HEK293T (cell line): Measurements from ENCODE around the gene CALD1.

Source experiments
- CTCF ChIA-PET: fragments of 350-600 bp; formaldehyde crosslinking; extraction: SDS; loops from one replicate; lab custom pipeline; 2021; ENCODE audit warnings: antibody characterized with exemption, inconsistent platforms; lab: Yijun Ruan, JAX
- POLR2A ChIA-PET: fragments of 350-600 bp; formaldehyde crosslinking; extraction: SDS; loops from one replicate; lab custom pipeline; 2020; ENCODE audit warnings: antibody characterized with exemption, inconsistent platforms; lab: Yijun Ruan, JAX
- DNase-seq: peaks from one replicate; pipeline ENCODE4 v3.0.0; 2012; ENCODE audit warnings: mixed read lengths; ENCODE audit errors: extremely low spot score
- ARNT ChIP-seq: fragments of 450-650 bp; IDR thresholded peaks from 2 replicates; pipeline ENCODE4 v1.6.1; 2017; ENCODE audit warnings: mild to moderate bottlenecking
- BHLHE40 ChIP-seq: fragments of 450-650 bp; IDR thresholded peaks from 2 replicates; pipeline ENCODE4 v1.6.1; 2016; ENCODE audit warnings: mild to moderate bottlenecking, moderate library complexity, borderline replicate concordance
- CTBP1 ChIP-seq: fragments of 450-650 bp; IDR thresholded peaks from 2 replicates; pipeline ENCODE4 v1.6.1; 2016; ENCODE audit warnings: borderline replicate concordance
- ELF4 ChIP-seq: fragments of 450-650 bp; IDR thresholded peaks from 2 replicates; pipeline ENCODE4 v1.6.1; 2017; ENCODE audit warnings: antibody characterized with exemption
- FOXA1 ChIP-seq: fragments of 450-650 bp; IDR thresholded peaks from 2 replicates; pipeline ENCODE4 v1.6.1; 2016; ENCODE audit warnings: mild to moderate bottlenecking
- FOXK2 ChIP-seq: fragments of 450-650 bp; IDR thresholded peaks from 2 replicates; pipeline ENCODE4 v1.6.1; 2016; ENCODE audit warnings: mild to moderate bottlenecking
- FOXM1 ChIP-seq: fragments of 450-650 bp; IDR thresholded peaks from 2 replicates; pipeline ENCODE4 v1.6.1; 2017; ENCODE audit warnings: mild to moderate bottlenecking, borderline replicate concordance
- HDGF ChIP-seq: fragments of 450-650 bp; IDR thresholded peaks from 2 replicates; pipeline ENCODE4 v1.6.1; 2017; ENCODE audit warnings: antibody characterized with exemption, borderline replicate concordance
- L3MBTL2 ChIP-seq: fragments of 450-650 bp; conservative IDR thresholded peaks from 2 replicates; pipeline ENCODE4 v1.6.1; 2016; ENCODE audit warnings: mild to moderate bottlenecking
- LEF1 ChIP-seq: fragments of 450-650 bp; IDR thresholded peaks from 2 replicates; pipeline ENCODE4 v1.6.1; 2017; ENCODE audit warnings: mild to moderate bottlenecking, borderline replicate concordance
- NFRKB ChIP-seq: fragments of 450-650 bp; IDR thresholded peaks from 2 replicates; pipeline ENCODE4 v1.6.1; 2016; ENCODE audit warnings: mild to moderate bottlenecking, moderate library complexity
- PKNOX1 ChIP-seq: fragments of 450-650 bp; IDR thresholded peaks from 2 replicates; pipeline ENCODE4 v1.6.1; 2016
- SP1 ChIP-seq: fragments of 450-650 bp; IDR thresholded peaks from 2 replicates; pipeline ENCODE4 v1.6.1; 2017
- SUZ12 ChIP-seq: fragments of 450-650 bp; IDR thresholded peaks from 2 replicates; pipeline ENCODE4 v1.6.1; 2016; ENCODE audit warnings: mild to moderate bottlenecking
- TARDBP ChIP-seq: fragments of 450-650 bp; IDR thresholded peaks from 2 replicates; pipeline ENCODE4 v1.6.1; 2016
- ZNF384 ChIP-seq: fragments of 450-650 bp; IDR thresholded peaks from 2 replicates; pipeline ENCODE4 v1.6.1; 2016

Gene CALD1

GRCh38 chr7:134851141-134851540 lies 71.7 kb downstream of the CALD1 start:
- POLR2A ChIA-PET = no interaction called here
- CTCF ChIA-PET = interaction anchor here (0.5 kb wide), 1 partner anchor 158 kb away, joined by 3 read pairs; no protein-coding TSS in a partner anchor
- TF ChIP-seq NFRKB = no peak
- TF ChIP-seq HDGF = no peak
- no peak for TF ChIP-seq TARDBP
- no peak for TF ChIP-seq ZNF384
- TF ChIP-seq FOXK2 = no peak
- no peak for DNase-seq

GRCh38 chr7:134852625-134853024 lies 73.2 kb downstream of the CALD1 start:
- POLR2A ChIA-PET = no interaction called here
- no peak for DNase-seq
- CTCF ChIA-PET = no interaction called here
- TF ChIP-seq CTBP1 = no peak
- TF ChIP-seq LEF1 = no peak

- DNase-seq = no peak
- ChIA-PET POLR2A (no interaction called here), CTCF (no interaction called here)
- TF ChIP-seq SP1 = no peak
- TF ChIP-seq ARNT = no peak
- TF ChIP-seq TARDBP = no peak
- no peak for TF ChIP-seq FOXK2
- TF ChIP-seq ELF4 = no peak
- TF ChIP-seq FOXA1 = no peak
- TF ChIP-seq BHLHE40 = no peak
- no peak for TF ChIP-seq L3MBTL2
- TF ChIP-seq FOXM1 = no peak
Measured at GRCh38 chr7:134854816-134855215, 75.4 kb downstream of the CALD1 start.

GRCh38 chr7:134855442-134855841 lies 76.0 kb downstream of the CALD1 start:
- ChIA-PET POLR2A (no interaction called here), CTCF (no interaction called here)
- TF ChIP-seq NFRKB (no peak), FOXA1 (no peak), SUZ12 (no peak), FOXM1 (no peak), ARNT (no peak), SP1 (no peak), FOXK2 (no peak), ZNF384 (no peak), BHLHE40 (no peak), ELF4 (no peak), TARDBP (no peak), L3MBTL2 (no peak), LEF1 (no peak), PKNOX1 (no peak), CTBP1 (no peak), HDGF (no peak)

GRCh38 chr7:134856091-134856490 lies 76.7 kb downstream of the CALD1 start:
- POLR2A ChIA-PET = no interaction called here
- DNase-seq = no peak
- no peak for TF ChIP-seq NFRKB
- TF ChIP-seq TARDBP = no peak
- TF ChIP-seq HDGF = no peak
- no peak for TF ChIP-seq LEF1
- TF ChIP-seq ARNT = no peak
- TF ChIP-seq PKNOX1 = no peak
- no peak for TF ChIP-seq L3MBTL2
- TF ChIP-seq FOXA1 = no peak
- no peak for TF ChIP-seq FOXM1
- TF ChIP-seq FOXK2 = no peak
- TF ChIP-seq SUZ12 = no peak
- TF ChIP-seq ELF4 = no peak
- no peak for TF ChIP-seq BHLHE40
- no peak for TF ChIP-seq CTBP1
- no peak for TF ChIP-seq ZNF384
- TF ChIP-seq SP1 = no peak
- CTCF ChIA-PET = no interaction called here

More at GRCh38 chr7:134855442-134855841, 76.0 kb downstream of the CALD1 start:
- no peak for DNase-seq

GRCh38 chr7:134856691-134857090 lies 77.3 kb downstream of the CALD1 start:
- ChIA-PET CTCF (no interaction called here), POLR2A (no interaction called here)
- DNase-seq = no peak
- TF ChIP-seq SUZ12 (no peak), FOXA1 (no peak), SP1 (no peak), L3MBTL2 (no peak), ARNT (no peak), NFRKB (no peak), HDGF (no peak), PKNOX1 (no peak), LEF1 (no peak), FOXM1 (no peak), ZNF384 (no peak), ELF4 (no peak), TARDBP (no peak), BHLHE40 (no peak), CTBP1 (no peak), FOXK2 (no peak)

GRCh38 chr7:134857958-134858357 lies 78.5 kb downstream of the CALD1 start:
- no peak for DNase-seq
- ChIA-PET CTCF (no interaction called here), POLR2A (no interaction called here)
- TF ChIP-seq ZNF384 (no peak), ARNT (no peak), HDGF (no peak), PKNOX1 (no peak), SUZ12 (no peak), FOXM1 (no peak), SP1 (no peak), ELF4 (no peak), TARDBP (no peak), FOXA1 (no peak), LEF1 (no peak), NFRKB (no peak), BHLHE40 (no peak)
